ENCODE measurements around the gene AK2.

- TF ChIP-seq, protein P1, sequence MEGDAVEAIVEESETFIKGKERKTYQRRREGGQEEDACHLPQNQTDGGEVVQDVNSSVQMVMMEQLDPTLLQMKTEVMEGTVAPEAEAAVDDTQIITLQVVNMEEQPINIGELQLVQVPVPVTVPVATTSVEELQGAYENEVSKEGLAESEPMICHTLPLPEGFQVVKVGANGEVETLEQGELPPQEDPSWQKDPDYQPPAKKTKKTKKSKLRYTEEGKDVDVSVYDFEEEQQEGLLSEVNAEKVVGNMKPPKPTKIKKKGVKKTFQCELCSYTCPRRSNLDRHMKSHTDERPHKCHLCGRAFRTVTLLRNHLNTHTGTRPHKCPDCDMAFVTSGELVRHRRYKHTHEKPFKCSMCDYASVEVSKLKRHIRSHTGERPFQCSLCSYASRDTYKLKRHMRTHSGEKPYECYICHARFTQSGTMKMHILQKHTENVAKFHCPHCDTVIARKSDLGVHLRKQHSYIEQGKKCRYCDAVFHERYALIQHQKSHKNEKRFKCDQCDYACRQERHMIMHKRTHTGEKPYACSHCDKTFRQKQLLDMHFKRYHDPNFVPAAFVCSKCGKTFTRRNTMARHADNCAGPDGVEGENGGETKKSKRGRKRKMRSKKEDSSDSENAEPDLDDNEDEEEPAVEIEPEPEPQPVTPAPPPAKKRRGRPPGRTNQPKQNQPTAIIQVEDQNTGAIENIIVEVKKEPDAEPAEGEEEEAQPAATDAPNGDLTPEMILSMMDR (IDR thresholded peaks at IDR 0.05): no peak
- no peak for TF ChIP-seq POLR2A (IDR thresholded peaks at IDR 0.05)
Observed at GRCh38 chr1:33049371-33049770, 12.7 kb upstream of the AK2 start.
